Activated CD8-positive, alpha-beta T cell treated with anti-CD3 and anti-CD28 coated beads for 36 hours (primary cell): ENCODE measurements around the gene SYT7. TPM values are rescaled to one million over a fixed set of nuclear protein-coding genes. Genes with fewer than 3 reads are reported as not detected.

ENCODE experiments used
- ATAC-seq: fragments of 200-7000 bp; cut with Tn5 transposase; one replicate; pipeline ENCODE4 v1.10.0; 2021; ENCODE audit warnings: mild to moderate bottlenecking, moderate library complexity
- CTCF ChIA-PET: fragments of 350-600 bp; sonication (Branson Sonifier 250); formaldehyde crosslinking; loops from one replicate; lab custom pipeline; 2021; ENCODE audit warnings: antibody characterized with exemption; lab: Charles Lee
- POLR2A ChIA-PET: fragments of 350-600 bp; sonication (Branson Sonifier 250); formaldehyde crosslinking; loops from one replicate; lab custom pipeline; 2021; ENCODE audit warnings: antibody characterized with exemption; lab: Charles Lee
- DNase-seq: peaks from one replicate; pipeline ENCODE4 v3.0.0-alpha.2; 2020
- H3K27ac Mint-ChIP-seq: one replicate; pipeline ENCODE4 v1.8.0; 2021; ENCODE audit warnings: mild to moderate bottlenecking, mixed read lengths
- H3K27me3 Mint-ChIP-seq: one replicate; pipeline ENCODE4 v1.8.0; 2021; ENCODE audit warnings: mixed read lengths
- H3K36me3 Mint-ChIP-seq: one replicate; pipeline ENCODE4 v1.8.0; 2021; ENCODE audit warnings: low read depth, mixed read lengths
- H3K4me1 Mint-ChIP-seq: one replicate; pipeline ENCODE4 v1.8.0; 2021; ENCODE audit warnings: low read depth, mixed read lengths
- H3K4me3 Mint-ChIP-seq: one replicate; pipeline ENCODE4 v1.8.0; 2021; ENCODE audit warnings: mild to moderate bottlenecking, moderate library complexity, mixed read lengths
- H3K9me3 Mint-ChIP-seq: one replicate; pipeline ENCODE4 v1.8.0; 2021; ENCODE audit warnings: mixed read lengths
- intact Hi-C: fragments of 100-400 bp; cut with micrococcal nuclease; formaldehyde crosslinking; loops from one replicate; pipeline ENCODE4 v1.10.0; 2022
- total RNA-seq, 2 experiments: library from RNA; stranded (reverse); gene quantifications; one replicate each; pipeline ENCODE4 v1.2.3, GENCODE V29; 2021
- TF ChIP-seq, protein P1 (sequence below): fragments of 200-600 bp; IDR thresholded peaks from one replicate; pipeline ENCODE4 v1.8.0; 2022; ENCODE audit warnings: antibody characterized with exemption, mild to moderate bottlenecking

SYT7 gene
- total RNA-seq, 2 experiments from 2014 or later: not detected

GRCh38 chr11:61514050-61514917 lies 66.6 kb downstream of the SYT7 start:
- Mint-ChIP-seq H3K4me3 (no peak overlapping the region), H3K9me3 (no peaks in the 10 kb centered on the region), H3K4me1 (peaks cover 6% of the 10 kb centered on the region), H3K27me3 (peaks cover 26% of the 10 kb centered on the region), H3K36me3 (no peaks in the 10 kb centered on the region), H3K27ac (no peak overlapping the region)
- no peak for DNase-seq
- ATAC-seq: no peak
- TF ChIP-seq, protein P1, sequence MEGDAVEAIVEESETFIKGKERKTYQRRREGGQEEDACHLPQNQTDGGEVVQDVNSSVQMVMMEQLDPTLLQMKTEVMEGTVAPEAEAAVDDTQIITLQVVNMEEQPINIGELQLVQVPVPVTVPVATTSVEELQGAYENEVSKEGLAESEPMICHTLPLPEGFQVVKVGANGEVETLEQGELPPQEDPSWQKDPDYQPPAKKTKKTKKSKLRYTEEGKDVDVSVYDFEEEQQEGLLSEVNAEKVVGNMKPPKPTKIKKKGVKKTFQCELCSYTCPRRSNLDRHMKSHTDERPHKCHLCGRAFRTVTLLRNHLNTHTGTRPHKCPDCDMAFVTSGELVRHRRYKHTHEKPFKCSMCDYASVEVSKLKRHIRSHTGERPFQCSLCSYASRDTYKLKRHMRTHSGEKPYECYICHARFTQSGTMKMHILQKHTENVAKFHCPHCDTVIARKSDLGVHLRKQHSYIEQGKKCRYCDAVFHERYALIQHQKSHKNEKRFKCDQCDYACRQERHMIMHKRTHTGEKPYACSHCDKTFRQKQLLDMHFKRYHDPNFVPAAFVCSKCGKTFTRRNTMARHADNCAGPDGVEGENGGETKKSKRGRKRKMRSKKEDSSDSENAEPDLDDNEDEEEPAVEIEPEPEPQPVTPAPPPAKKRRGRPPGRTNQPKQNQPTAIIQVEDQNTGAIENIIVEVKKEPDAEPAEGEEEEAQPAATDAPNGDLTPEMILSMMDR: no peak
- intact Hi-C loops: no loop called here
- ChIA-PET POLR2A (interaction anchor here (0.6 kb wide), 1 partner anchor 44 kb away, joined by 3 read pairs; no protein-coding TSS in a partner anchor), CTCF (interaction anchor here (0.9 to 9.1 kb wide), 5 partner anchors 18 to 124 kb away, joined by 3 to 253 read pairs (median 7); a partner anchor contains a TSS)

GRCh38 chr11:61513143-61513765 lies 67.6 kb downstream of the SYT7 start:
- Mint-ChIP-seq H3K36me3 (no peaks in the 10 kb centered on the region), H3K27ac (no peak overlapping the region), H3K27me3 (peaks cover 27% of the 10 kb centered on the region), H3K9me3 (no peaks in the 10 kb centered on the region), H3K4me1 (peaks cover 6% of the 10 kb centered on the region), H3K4me3 (no peak overlapping the region)
- DNase-seq (no peak), ATAC-seq (no peak)
- TF ChIP-seq, protein P1: no peak
- ChIA-PET CTCF (interaction anchor here (1.1 to 9.1 kb wide), 5 partner anchors 19 to 177 kb away, joined by 3 to 253 read pairs (median 5); a partner anchor contains a TSS), POLR2A (no interaction called here)
- intact Hi-C loops: no loop called here

DNA sequence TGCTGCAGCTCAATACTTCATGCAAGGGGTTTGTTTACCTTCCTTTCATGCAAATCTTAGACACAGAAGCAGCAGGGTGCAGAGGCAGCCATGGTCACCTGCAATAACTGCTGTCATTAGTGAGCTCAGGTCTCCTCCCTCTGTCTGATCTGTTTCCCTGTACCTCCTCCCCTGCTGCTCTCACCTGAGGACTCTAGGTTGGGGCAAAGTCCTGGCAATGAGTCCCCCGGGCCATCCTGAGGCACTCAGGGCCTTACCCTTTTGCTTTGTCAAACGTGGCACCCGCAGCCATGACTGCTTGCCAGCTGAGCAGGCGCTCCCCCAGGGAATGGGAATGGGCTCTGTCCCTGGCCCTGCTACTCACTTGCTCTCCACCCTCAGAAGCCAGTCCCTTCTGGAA lies 68.4 kb downstream of the SYT7 start:
- Mint-ChIP-seq H3K9me3 (no peaks in the 10 kb centered on the region), H3K4me3 (no peak overlapping the region), H3K27me3 (peaks cover 32% of the 10 kb centered on the region), H3K27ac (no peak overlapping the region), H3K36me3 (no peaks in the 10 kb centered on the region), H3K4me1 (peaks cover 6% of the 10 kb centered on the region)
- ATAC-seq (no peak), DNase-seq (no peak)
- CTCF ChIA-PET: interaction anchor here (1.1 to 9.1 kb wide), 5 partner anchors 19 to 176 kb away, joined by 3 to 253 read pairs (median 5); a partner anchor contains a TSS
- intact Hi-C loops: no loop called here
- TF ChIP-seq, protein P1: no peak
- POLR2A ChIA-PET: interaction anchor here (1.9 kb wide), 1 partner anchor 10 kb away, joined by 4 read pairs; no protein-coding TSS in a partner anchor

GRCh38 chr11:61511383-61511782 lies 69.5 kb downstream of the SYT7 start:
- H3K27me3 Mint-ChIP-seq: peaks cover 35% of the 10 kb centered on the region
- no peak overlapping the region for H3K4me3 Mint-ChIP-seq
- H3K36me3 Mint-ChIP-seq: no peaks in the 10 kb centered on the region
- DNase-seq (no peak), ATAC-seq (no peak)
- no peaks in the 10 kb centered on the region for H3K9me3 Mint-ChIP-seq
- peaks cover under 1% of the 10 kb centered on the region for H3K4me1 Mint-ChIP-seq
- POLR2A ChIA-PET: interaction anchor here (1.9 kb wide), 1 partner anchor 9 kb away, joined by 4 read pairs; no protein-coding TSS in a partner anchor
- intact Hi-C loops: no loop called here
- H3K27ac Mint-ChIP-seq: no peak overlapping the region
- CTCF ChIA-PET: interaction anchor here (1.4 to 9.1 kb wide), 2 partner anchors 29 to 65 kb away, joined by 7 to 253 read pairs; a partner anchor contains a TSS
- TF ChIP-seq, protein P1: no peak
